Stimulated activated naive CD8-positive, alpha-beta T cell treated with anti-CD3 and anti-CD28 coated beads, Interleukin-15, amount 100 ng/mL, for 72 hours (primary cell): Measurements from ENCODE around the gene TRIM2.

Source experiments
- ATAC-seq: fragments of 150-1000 bp; cut with Tn5 transposase; 2 replicates; pipeline ENCODE4 v1.10.0; 2021; ENCODE audit warnings: mild to moderate bottlenecking, moderate library complexity
- DNase-seq, 2 donors: peaks; one replicate each; pipeline ENCODE4 v3.0.0; 2021 to 2022
- H3K27ac Mint-ChIP-seq, 2 donors: one replicate each; pipeline ENCODE4 v1.8.0; 2022; ENCODE audit warnings: mild to moderate bottlenecking in 2 of 2, mixed read lengths in 2 of 2, moderate library complexity in 2 of 2
- H3K27me3 Mint-ChIP-seq: one replicate; pipeline ENCODE4 v1.8.0; 2022; ENCODE audit warnings: mixed read lengths
- H3K4me1 Mint-ChIP-seq: one replicate; pipeline ENCODE4 v1.8.0; 2022; ENCODE audit warnings: mild to moderate bottlenecking, mixed read lengths
- H3K4me3 Mint-ChIP-seq, 2 donors: one replicate each; pipeline ENCODE4 v1.8.0; 2022; ENCODE audit warnings: mild to moderate bottlenecking in 2 of 2, mixed read lengths in 2 of 2, moderate library complexity in 1 of 2
- H3K9me3 Mint-ChIP-seq, 2 donors: one replicate each; pipeline ENCODE4 v1.8.0; 2022; ENCODE audit warnings: mixed read lengths in 2 of 2

The TRIM2 gene

GRCh38 chr4:153207567-153207966, 3.3 kb downstream of the TRIM2 start:
- Mint-ChIP-seq H3K9me3 (no peaks in the 10 kb centered on the region), H3K27me3 (peaks cover 5% of the 10 kb centered on the region), H3K4me3 (no peak overlapping the region), H3K4me1 (peaks cover 43% of the 10 kb centered on the region), H3K27ac (no peak overlapping the region)
- DNase-seq (no peak), ATAC-seq (no peak)

- no peak for ATAC-seq
- H3K9me3 Mint-ChIP-seq = no peaks in the 10 kb centered on the region
- peaks cover 2% of the 10 kb centered on the region for H3K27me3 Mint-ChIP-seq
- no peak overlapping the region for H3K27ac Mint-ChIP-seq
- no peak overlapping the region for H3K4me3 Mint-ChIP-seq
- DNase-seq = no peak
- H3K4me1 Mint-ChIP-seq = peaks cover 44% of the 10 kb centered on the region
Observed at GRCh38 chr4:153209410-153209809, 5.2 kb downstream of the TRIM2 start.

- no peak for ATAC-seq
- H3K27ac Mint-ChIP-seq = no peak overlapping the region
- no peaks in the 10 kb centered on the region for H3K9me3 Mint-ChIP-seq
- DNase-seq = no peak
- peaks cover 30% of the 10 kb centered on the region for H3K4me1 Mint-ChIP-seq
- H3K27me3 Mint-ChIP-seq = no peaks in the 10 kb centered on the region
- H3K4me3 Mint-ChIP-seq = no peak overlapping the region
Observed at GRCh38 chr4:153210727-153211126, 6.5 kb downstream of the TRIM2 start.

GRCh38 chr4:153211986-153212728, 7.9 kb downstream of the TRIM2 start:
- Mint-ChIP-seq H3K27me3 (peaks cover 9% of the 10 kb centered on the region), H3K27ac (peak overlapping the region in 1 of 2 donors; percentile 4), H3K9me3 (no peaks in the 10 kb centered on the region), H3K4me3 (peak overlapping the region in 1 of 2 donors; percentile 51), H3K4me1 (peaks cover 16% of the 10 kb centered on the region)
- no peak for ATAC-seq
- DNase-seq = no peak

- ATAC-seq = peak; percentile 35
- Mint-ChIP-seq H3K4me1 (peaks cover 14% of the 10 kb centered on the region), H3K27me3 (peaks cover 13% of the 10 kb centered on the region), H3K4me3 (peak overlapping the region in 1 of 2 donors; percentile 1), H3K9me3 (no peaks in the 10 kb centered on the region), H3K27ac (no peak overlapping the region)
- DNase-seq = no peak
Observed at GRCh38 chr4:153212736-153213135, 8.5 kb downstream of the TRIM2 start.

- Mint-ChIP-seq H3K4me1 (peaks cover 18% of the 10 kb centered on the region), H3K27ac (no peak overlapping the region), H3K27me3 (peaks cover 13% of the 10 kb centered on the region), H3K4me3 (no peak overlapping the region), H3K9me3 (no peaks in the 10 kb centered on the region)
- no peak for DNase-seq
- no peak for ATAC-seq
Observed at GRCh38 chr4:153215921-153216320, 11.7 kb downstream of the TRIM2 start.

GRCh38 chr4:153216546-153216945, 12.3 kb downstream of the TRIM2 start:
- DNase-seq (no peak), ATAC-seq (no peak)
- Mint-ChIP-seq H3K9me3 (no peaks in the 10 kb centered on the region), H3K27me3 (peaks cover 18% of the 10 kb centered on the region), H3K4me1 (peaks cover 24% of the 10 kb centered on the region), H3K27ac (no peak overlapping the region), H3K4me3 (no peak overlapping the region)

- ATAC-seq (no peak), DNase-seq (no peak)
- Mint-ChIP-seq H3K9me3 (no peaks in the 10 kb centered on the region), H3K27me3 (peaks cover 22% of the 10 kb centered on the region), H3K4me3 (no peak overlapping the region), H3K4me1 (peaks cover 25% of the 10 kb centered on the region), H3K27ac (no peak overlapping the region)
Observed at GRCh38 chr4:153217440-153217839, 13.2 kb downstream of the TRIM2 start.

GRCh38 chr4:153218961-153219360, 14.7 kb downstream of the TRIM2 start:
- Mint-ChIP-seq H3K27me3 (peaks cover 23% of the 10 kb centered on the region), H3K9me3 (no peaks in the 10 kb centered on the region)
- DNase-seq = no peak

GRCh38 chr4:153220682-153221395, 16.6 kb downstream of the TRIM2 start:
- H3K27me3 Mint-ChIP-seq = peaks cover 35% of the 10 kb centered on the region
- DNase-seq (no peak), ATAC-seq (no peak)
- peaks cover 7 to 8% of the 10 kb centered on the region in 2 donors for H3K9me3 Mint-ChIP-seq
- no peak overlapping the region for H3K4me3 Mint-ChIP-seq
- no peak overlapping the region for H3K27ac Mint-ChIP-seq
- H3K4me1 Mint-ChIP-seq = peaks cover 51% of the 10 kb centered on the region

More at GRCh38 chr4:153218961-153219360, 14.7 kb downstream of the TRIM2 start:
- Mint-ChIP-seq H3K4me3 (no peak overlapping the region), H3K4me1 (peaks cover 34% of the 10 kb centered on the region), H3K27ac (no peak overlapping the region)
- ATAC-seq = no peak

- Mint-ChIP-seq H3K27ac (peak overlapping the region in 1 of 2 donors; percentile 27), H3K4me3 (peak overlapping the region; percentile 86 to 87), H3K9me3 (peaks cover 7 to 8% of the 10 kb centered on the region in 2 donors), H3K27me3 (peaks cover 26% of the 10 kb centered on the region), H3K4me1 (peaks cover 51% of the 10 kb centered on the region)
- DNase-seq = peak; percentile 16 to 19
- peak; percentile 74 for ATAC-seq
Observed at GRCh38 chr4:153221783-153222706, 17.8 kb downstream of the TRIM2 start.

GRCh38 chr4:153222707-153223426, 18.6 kb downstream of the TRIM2 start:
- peaks cover 7 to 8% of the 10 kb centered on the region in 2 donors for H3K9me3 Mint-ChIP-seq
- peak overlapping the region in 1 of 2 donors; percentile 48 for H3K27ac Mint-ChIP-seq
- ATAC-seq (peak; percentile 71), DNase-seq (peak; percentile 25 to 29)
- H3K4me1 Mint-ChIP-seq = peaks cover 53% of the 10 kb centered on the region
- H3K27me3 Mint-ChIP-seq = peaks cover 22% of the 10 kb centered on the region
- H3K4me3 Mint-ChIP-seq = peak overlapping the region; percentile 86 to 87

GRCh38 chr4:153223427-153223801, 19.2 kb downstream of the TRIM2 start:
- Mint-ChIP-seq H3K4me3 (peak overlapping the region; percentile 86 to 87), H3K27me3 (peaks cover 22% of the 10 kb centered on the region), H3K4me1 (peaks cover 55% of the 10 kb centered on the region), H3K27ac (peak overlapping the region in 1 of 2 donors; percentile 48), H3K9me3 (peaks cover 7 to 8% of the 10 kb centered on the region in 2 donors)
- no peak for ATAC-seq
- DNase-seq = no peak

GRCh38 chr4:153223930-153224329, 19.7 kb downstream of the TRIM2 start:
- H3K4me3 Mint-ChIP-seq = peak overlapping the region in 1 of 2 donors; percentile 38
- H3K27me3 Mint-ChIP-seq = peaks cover 27% of the 10 kb centered on the region
- DNase-seq = no peak
- peaks cover 7 to 8% of the 10 kb centered on the region in 2 donors for H3K9me3 Mint-ChIP-seq
- H3K27ac Mint-ChIP-seq = peak overlapping the region in 1 of 2 donors; percentile 49
- peaks cover 55% of the 10 kb centered on the region for H3K4me1 Mint-ChIP-seq
- no peak for ATAC-seq

GRCh38 chr4:153224474-153224873, 20.2 kb downstream of the TRIM2 start:
- Mint-ChIP-seq H3K4me3 (peak overlapping the region in 1 of 2 donors; percentile 4), H3K27ac (no peak overlapping the region), H3K9me3 (peaks cover 7 to 8% of the 10 kb centered on the region in 2 donors), H3K4me1 (peaks cover 55% of the 10 kb centered on the region), H3K27me3 (peaks cover 28% of the 10 kb centered on the region)
- DNase-seq (no peak), ATAC-seq (no peak)
